C4-2B (cell line): Measurements from ENCODE around the gene MEN1.

Experiments
- ZFX ChIP-seq: fragments of 450-650 bp; IDR thresholded peaks from 2 replicates; pipeline ENCODE4 v1.6.1; 2017
- TF ChIP-seq, protein P1 (sequence below): fragments of 450-650 bp; conservative IDR thresholded peaks from 2 replicates; pipeline ENCODE4 v1.5.1; 2017; ENCODE audit warnings: mild to moderate bottlenecking

DNA sequence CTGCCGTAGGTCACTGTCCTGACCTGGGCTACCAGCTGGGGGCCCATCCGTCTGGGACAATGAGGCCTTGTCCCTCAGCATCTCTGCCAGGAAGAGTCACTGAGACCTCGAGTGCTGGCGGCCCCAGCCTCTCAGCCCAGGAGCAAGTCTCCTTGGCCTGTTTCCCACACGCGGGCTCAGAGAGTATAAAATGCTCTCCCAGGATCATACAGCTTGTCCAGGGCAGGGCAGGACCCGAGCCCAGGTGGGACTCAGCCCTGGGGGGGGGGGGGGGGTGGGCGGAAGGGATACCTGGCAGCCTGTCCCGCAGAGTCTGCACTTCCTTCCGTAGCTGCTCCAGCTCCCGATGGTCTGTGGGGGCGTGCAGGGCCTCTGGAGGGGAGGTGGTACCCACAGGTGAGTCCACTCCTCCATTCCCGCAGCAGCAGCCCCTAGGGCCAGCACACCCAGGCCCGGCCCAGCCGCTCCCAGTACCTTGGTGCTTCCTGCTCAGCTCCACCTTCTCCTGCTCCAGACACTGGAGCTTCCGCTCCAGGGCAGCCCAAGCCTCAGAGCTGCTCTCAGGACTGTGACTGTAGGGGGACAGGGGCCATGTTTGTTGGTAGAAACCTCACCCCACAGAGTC, 26.2 kb upstream of the MEN1 start:
- TF ChIP-seq, protein P1, sequence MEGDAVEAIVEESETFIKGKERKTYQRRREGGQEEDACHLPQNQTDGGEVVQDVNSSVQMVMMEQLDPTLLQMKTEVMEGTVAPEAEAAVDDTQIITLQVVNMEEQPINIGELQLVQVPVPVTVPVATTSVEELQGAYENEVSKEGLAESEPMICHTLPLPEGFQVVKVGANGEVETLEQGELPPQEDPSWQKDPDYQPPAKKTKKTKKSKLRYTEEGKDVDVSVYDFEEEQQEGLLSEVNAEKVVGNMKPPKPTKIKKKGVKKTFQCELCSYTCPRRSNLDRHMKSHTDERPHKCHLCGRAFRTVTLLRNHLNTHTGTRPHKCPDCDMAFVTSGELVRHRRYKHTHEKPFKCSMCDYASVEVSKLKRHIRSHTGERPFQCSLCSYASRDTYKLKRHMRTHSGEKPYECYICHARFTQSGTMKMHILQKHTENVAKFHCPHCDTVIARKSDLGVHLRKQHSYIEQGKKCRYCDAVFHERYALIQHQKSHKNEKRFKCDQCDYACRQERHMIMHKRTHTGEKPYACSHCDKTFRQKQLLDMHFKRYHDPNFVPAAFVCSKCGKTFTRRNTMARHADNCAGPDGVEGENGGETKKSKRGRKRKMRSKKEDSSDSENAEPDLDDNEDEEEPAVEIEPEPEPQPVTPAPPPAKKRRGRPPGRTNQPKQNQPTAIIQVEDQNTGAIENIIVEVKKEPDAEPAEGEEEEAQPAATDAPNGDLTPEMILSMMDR = no peak
- no peak for TF ChIP-seq ZFX
